ENCODE measurements around the gene TESK2.

DNA sequence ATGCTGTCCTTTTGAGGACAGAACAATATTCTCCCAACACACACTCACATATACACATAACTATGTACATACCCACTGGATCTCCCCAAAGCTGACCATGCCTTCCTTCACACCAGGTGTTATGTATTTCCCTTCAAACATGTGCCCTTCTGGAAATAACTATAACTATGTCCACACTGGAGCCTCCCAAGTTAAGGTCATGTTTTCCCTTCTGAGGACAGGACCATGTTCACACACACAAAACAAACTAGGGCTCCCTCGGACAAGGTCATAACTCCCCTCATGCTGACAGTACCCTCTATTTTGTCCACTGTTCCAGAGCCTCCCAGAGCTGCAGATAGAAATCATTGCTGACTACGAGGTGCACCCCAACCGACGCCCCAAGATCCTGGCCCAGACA lies 16.9 kb upstream of the TESK2 start:
- no peak for TF ChIP-seq CTCF (IDR thresholded peaks at IDR 0.05; ENCODE audit: control extremely low read depth in 1 of 3, insufficient read depth in 1 of 3, low read depth in 1 of 3, low read length in 3 of 3)
- no peak; a peak in 1 of 3 replicates for TF ChIP-seq POLR2A (IDR thresholded peaks at IDR 0.05; ENCODE audit: control extremely low read depth in 1 of 2, low read depth in 2 of 2, low read length in 2 of 2)
- no peak for TF ChIP-seq EZH2 (IDR thresholded peaks at IDR 0.05; ENCODE audit: low read depth, low read length, severe bottlenecking)
- no peak for TF ChIP-seq RNF2 (IDR thresholded peaks at IDR 0.05; ENCODE audit: borderline replicate concordance, low read depth, low read length, missing control alignments, poor library complexity, severe bottlenecking)
- TF ChIP-seq JUN (IDR thresholded peaks at IDR 0.05; ENCODE audit: low read depth, low read length) = no peak
- TF ChIP-seq, protein P1, sequence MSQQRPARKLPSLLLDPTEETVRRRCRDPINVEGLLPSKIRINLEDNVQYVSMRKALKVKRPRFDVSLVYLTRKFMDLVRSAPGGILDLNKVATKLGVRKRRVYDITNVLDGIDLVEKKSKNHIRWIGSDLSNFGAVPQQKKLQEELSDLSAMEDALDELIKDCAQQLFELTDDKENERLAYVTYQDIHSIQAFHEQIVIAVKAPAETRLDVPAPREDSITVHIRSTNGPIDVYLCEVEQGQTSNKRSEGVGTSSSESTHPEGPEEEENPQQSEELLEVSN (IDR thresholded peaks at IDR 0.05) = no peak
- TF ChIP-seq EP300 (IDR thresholded peaks at IDR 0.05; ENCODE audit: borderline replicate concordance in 1 of 2, low read depth in 2 of 2, low read length in 2 of 2) = no peak
- TF ChIP-seq POLR2AphosphoS5 (IDR thresholded peaks at IDR 0.05; ENCODE audit: low read depth, low read length) = no peak; the same call in 1 of the 2 replicates
- no peak for TF ChIP-seq TCF12 (IDR thresholded peaks at IDR 0.05; ENCODE audit: low read depth, low read length)
- TF ChIP-seq PHF8 (conservative IDR thresholded peaks at IDR 0.05; ENCODE audit: low read depth, low read length) = no peak
- TF ChIP-seq MAFK (IDR thresholded peaks at IDR 0.05; ENCODE audit: low read depth, low read length) = no peak
